H1 (cell line): ENCODE measurements around the gene RBM4B. TPM values are rescaled to one million over a fixed set of nuclear protein-coding genes. Genes with fewer than 3 reads are reported as not detected.

Experiments used
- CTCF ChIA-PET: fragments of 300-600 bp; sonication (Branson Sonifier 250); formaldehyde crosslinking; loops from one replicate; lab custom pipeline; 2021; ENCODE audit not compliant: partially characterized antibody; lab: Charles Lee
- POLR2A ChIA-PET: fragments of 300-600 bp; sonication (Branson Sonifier 250); formaldehyde crosslinking; loops from one replicate; lab custom pipeline; 2021; ENCODE audit warnings: inconsistent platforms; ENCODE audit not compliant: partially characterized antibody; lab: Charles Lee
- DNase-seq, 2 experiments: peaks; one replicate each; pipeline versions ENCODE4 v3.0.0 to v3.0.0-alpha.2; 2010 to 2022; ENCODE audit warnings: low spot score in 2 of 2, low read depth in 1 of 2, mixed read lengths in 1 of 2
- FAIRE-seq: peaks from 2 replicates; lab custom pipeline; 2011; peaks lifted over from hg19 to GRCh38; lab: Jason Lieb, UNC
- H2AFZ ChIP-seq: 2 replicates; pipeline ENCODE4 v1.8.1; 2012; ENCODE audit warnings: low read length, inconsistent platforms
- H2AK5ac ChIP-seq: 2 replicates; pipeline ENCODE4 v1.6.1; 2013; ENCODE audit warnings: low read depth, low read length
- H2BK120ac ChIP-seq: replicated peaks from 2 replicates; pipeline ENCODE3; 2013; ENCODE audit warnings: low read depth, low read length, inconsistent platforms
- H2BK12ac ChIP-seq: 2 replicates; pipeline ENCODE4 v1.6.1; 2013; ENCODE audit warnings: low read depth, low read length
- H2BK15ac ChIP-seq: 2 replicates; pipeline ENCODE4 v1.6.1; 2013; ENCODE audit warnings: low read length
- H2BK20ac ChIP-seq: 2 replicates; pipeline ENCODE4 v1.6.1; 2013; ENCODE audit warnings: low read length
- H2BK5ac ChIP-seq: 2 replicates; pipeline ENCODE4 v1.6.1; 2013; ENCODE audit warnings: low read depth, low read length
- H3K14ac ChIP-seq: 2 replicates; pipeline ENCODE4 v1.6.1; 2013; ENCODE audit warnings: inconsistent platforms; ENCODE audit not compliant: insufficient read length
- H3K18ac ChIP-seq: 2 replicates; pipeline ENCODE4 v1.6.1; 2013; ENCODE audit warnings: low read length; ENCODE audit errors: extremely low read depth
- H3K23ac ChIP-seq: 2 replicates; pipeline ENCODE4 v1.6.1; 2013; ENCODE audit warnings: inconsistent platforms; ENCODE audit not compliant: insufficient read length
- H3K23me2 ChIP-seq: 2 replicates; pipeline ENCODE4 v1.6.1; 2013; ENCODE audit warnings: low read depth, low read length
- H3K27ac ChIP-seq: 2 replicates; pipeline ENCODE4 v1.6.1; 2011; ENCODE audit warnings: low read depth, low read length, inconsistent platforms
- H3K27me3 ChIP-seq, 4 experiments: replicated peaks in 1 of 4; 1 replicate in 1 of 4; 2 replicates in 3 of 4; pipeline versions ENCODE4 v1.6.1 to v1.8.1; 2011 to 2013; ENCODE audit warnings: low read length in 3 of 4, mild to moderate bottlenecking in 3 of 4, inconsistent platforms in 2 of 4, mixed read lengths in 2 of 4, moderate library complexity in 1 of 4; ENCODE audit not compliant: control insufficient read depth in 3 of 4, insufficient read depth in 3 of 4; ENCODE audit errors: extremely low read depth in 1 of 4
- H3K36me3 ChIP-seq, 4 experiments: 2 replicates each; pipeline versions ENCODE4 v1.6.1 to v1.8.1; 2011 to 2013; ENCODE audit warnings: mild to moderate bottlenecking in 4 of 4, low read length in 3 of 4, moderate library complexity in 2 of 4, control low read depth in 1 of 4, inconsistent platforms in 1 of 4; ENCODE audit not compliant: insufficient read depth in 4 of 4, control insufficient read depth in 2 of 4
- H3K4ac ChIP-seq: replicated peaks from 2 replicates; pipeline ENCODE3; 2013; ENCODE audit warnings: low read length, low read depth, mixed read lengths, inconsistent platforms; ENCODE audit not compliant: insufficient read length
- H3K4me1 ChIP-seq, 4 experiments: replicated peaks in 1 of 4; 1 replicate in 1 of 4; 2 replicates in 3 of 4; pipeline versions ENCODE4 v1.6.1 to v1.8.1; 2011 to 2013; ENCODE audit warnings: low read length in 3 of 4, inconsistent platforms in 2 of 4, mixed read lengths in 1 of 4; ENCODE audit not compliant: insufficient read depth in 4 of 4, control insufficient read depth in 3 of 4
- H3K4me2 ChIP-seq, 2 experiments: 2 replicates each; pipeline versions ENCODE4 v1.6.1 to v1.8.1; 2011 to 2013; ENCODE audit warnings: low read depth in 2 of 2, low read length in 2 of 2, control low read depth in 1 of 2, inconsistent platforms in 1 of 2, mild to moderate bottlenecking in 1 of 2; ENCODE audit not compliant: insufficient read depth in 1 of 2
- H3K4me3 ChIP-seq, 4 experiments: fragments of 200-600, 300-600 bp in 1 of 4; sonication (generic), shearing (Covaris generic), sonication (Bioruptor Twin) in 1 of 4; 2 replicates each; pipeline versions ENCODE4 v1.5.1 to v1.8.1; 2011 to 2016; ENCODE audit warnings: low read length in 4 of 4, low read depth in 3 of 4, control low read depth in 2 of 4, inconsistent platforms in 2 of 4, mild to moderate bottlenecking in 2 of 4, mixed read lengths in 1 of 4, moderate library complexity in 1 of 4; ENCODE audit not compliant: insufficient read depth in 2 of 4; ENCODE audit errors: extremely low read depth in 1 of 4
- H3K56ac ChIP-seq: replicated peaks from 2 replicates; pipeline ENCODE3; 2013; ENCODE audit warnings: low read depth, mild to moderate bottlenecking, mixed read lengths, low read length, inconsistent platforms; ENCODE audit not compliant: insufficient read length
- H3K79me1 ChIP-seq: 2 replicates; pipeline ENCODE4 v1.6.1; 2013; ENCODE audit warnings: low read depth, low read length, control low read depth
- H3K79me2 ChIP-seq, 2 experiments: 2 replicates each; pipeline versions ENCODE4 v1.6.1 to v1.8.1; 2012 to 2013; ENCODE audit warnings: low read length in 2 of 2, mild to moderate bottlenecking in 2 of 2, inconsistent platforms in 1 of 2; ENCODE audit not compliant: insufficient read depth in 2 of 2, control insufficient read depth in 1 of 2
- H3K9ac ChIP-seq, 4 experiments: replicated peaks in 1 of 4; 1 replicate in 1 of 4; 2 replicates in 3 of 4; pipeline versions ENCODE4 v1.6.1 to v1.8.1; 2011 to 2013; ENCODE audit warnings: low read depth in 3 of 4, low read length in 3 of 4, control low read depth in 2 of 4, mild to moderate bottlenecking in 2 of 4, moderate library complexity in 2 of 4, inconsistent platforms in 1 of 4; ENCODE audit errors: extremely low read depth in 1 of 4
- H3K9me3 ChIP-seq, 2 experiments: 2 replicates each; pipeline versions ENCODE4 v1.6.1 to v1.8.1; 2012 to 2013; ENCODE audit warnings: mild to moderate bottlenecking in 2 of 2, moderate library complexity in 2 of 2, control low read depth in 1 of 2, inconsistent platforms in 1 of 2, low read depth in 1 of 2, low read length in 1 of 2, mixed read lengths in 1 of 2; ENCODE audit not compliant: insufficient read depth in 2 of 2
- H4K20me1 ChIP-seq, 2 experiments: replicated peaks in 1 of 2; 2 replicates each; pipeline versions ENCODE3 to v1.8.1; 2011 to 2013; ENCODE audit warnings: inconsistent platforms in 2 of 2, low read length in 2 of 2, mild to moderate bottlenecking in 1 of 2; ENCODE audit not compliant: insufficient read depth in 2 of 2, control insufficient read depth in 1 of 2
- H4K5ac ChIP-seq: 2 replicates; pipeline ENCODE4 v1.6.1; 2013; ENCODE audit warnings: low read length, low read depth, mixed read lengths, inconsistent platforms; ENCODE audit not compliant: insufficient read length
- H4K8ac ChIP-seq: 2 replicates; pipeline ENCODE4 v1.8.0; 2013; ENCODE audit warnings: mild to moderate bottlenecking, moderate library complexity, low read length, inconsistent platforms; ENCODE audit not compliant: insufficient read depth; ENCODE audit errors: extremely low read depth
- H4K91ac ChIP-seq: replicated peaks from 2 replicates; pipeline ENCODE3; 2013; ENCODE audit warnings: low read length, mixed read lengths, inconsistent platforms; ENCODE audit not compliant: insufficient read length
- CREB1 ChIP-seq: IDR thresholded peaks from 2 replicates; pipeline ENCODE4 v1.6.1; 2012; ENCODE audit warnings: inconsistent platforms
- POLR2A ChIP-seq, 2 experiments: IDR thresholded peaks; 1 replicate in 1 of 2; 2 replicates in 1 of 2; pipeline ENCODE4 v1.6.1; 2011; ENCODE audit warnings: low read depth in 2 of 2, low read length in 2 of 2, mild to moderate bottlenecking in 2 of 2; ENCODE audit errors: control extremely low read depth in 1 of 2
- RBBP5 ChIP-seq: IDR thresholded peaks from 2 replicates; pipeline ENCODE4 v1.7.1; 2012; ENCODE audit warnings: low read depth, mild to moderate bottlenecking, inconsistent platforms, low read length, moderate library complexity, borderline replicate concordance
- SP1 ChIP-seq: IDR thresholded peaks from 2 replicates; pipeline ENCODE4 v1.6.1; 2011; ENCODE audit warnings: low read depth, low read length
- TBP ChIP-seq: IDR thresholded peaks from 2 replicates; pipeline ENCODE4 v1.6.1; 2011; ENCODE audit warnings: low read depth, low read length, improper control_type of control experiment
- WGBS, 2 experiments: shearing (Covaris generic) in 1 of 2; methylation state at CpG; one replicate each; pipeline versions ENCODE4 v1.1.6 to v1.1.7; 2013 to 2015; ENCODE audit warnings: low lambda C conversion rate in 2 of 2, mixed read lengths in 2 of 2, inconsistent platforms in 1 of 2, low coverage in 1 of 2, missing lambda C conversion rate in 1 of 2; ENCODE audit not compliant: insufficient replicate concordance in 2 of 2, insufficient coverage in 1 of 2, insufficient read length in 1 of 2; ENCODE audit errors: extremely low coverage in 1 of 2, missing lambda C conversion rate in 1 of 2; 5-methylcytosine and 5-hydroxymethylcytosine counted together
- polyA plus RNA-seq, 7 experiments: library from polyadenylated mRNA; depleted of rRNA in 3 of 7; stranded (reverse) in 5 of 7; unstranded in 2 of 7; fragments of >200 nt in 5 of 7; fragments of 200-250 nt in 2 of 7; gene quantifications; 1 replicate in 5 of 7; 2 replicates in 1 of 7; 4 replicates in 1 of 7; pipeline versions ENCODE4 v1.2.1 to v1.2.3, GENCODE V29; 2011 to 2013; ENCODE audit warnings: missing spikeins in 2 of 7, mixed read lengths in 2 of 7
- total RNA-seq: library from RNA; stranded (reverse); fragmentation: NEBNext Ultra II Directional; extraction: Animal tissue kit (Norgen Biotek cat#: 25700); gene quantifications from 2 replicates; pipeline ENCODE4 v1.2.1, GENCODE V29; 2021

The RBM4B gene
- total and polyA plus RNA-seq, 2 of the 8 experiments (the other 6 are each of a cell fraction or from before 2014, with no cell fraction given), result 27.5 to 30.5 TPM

- Histone ChIP-seq H3K56ac (peak within 1 kb of the TSS; percentile 62), H2BK5ac (peak within 1 kb of the TSS; percentile 100), H3K14ac (no peak within 1 kb of the TSS), H3K79me1 (no peaks in the 10 kb centered on the region; the same call in none of the 2 replicates), H2BK20ac (no peak within 1 kb of the TSS), H3K18ac (peak within 1 kb of the TSS; percentile 100), H3K4me3 (peak within 1 kb of the TSS; percentile 81 to 99 (median 92)), H3K4me1 (peaks cover 0 to 15% (median 3%) of the 10 kb centered on the region in 4 experiments; a peak in 4 of 7 replicates), H3K27me3 (no peaks in the 10 kb centered on the region), H3K79me2 (peaks cover 40 to 50% of the 10 kb centered on the region in 2 experiments), H3K4ac (peak within 1 kb of the TSS; percentile 40), H3K4me2 (peak within 1 kb of the TSS; percentile 86 to 94), H4K8ac (peak within 1 kb of the TSS; percentile 98), H4K91ac (peak within 1 kb of the TSS; percentile 88), H3K36me3 (peaks cover 2 to 27% (median 9%) of the 10 kb centered on the region in 4 experiments; a peak in 5 of 8 replicates), H3K27ac (peak within 1 kb of the TSS; percentile 98), H2AK5ac (peak within 1 kb of the TSS; percentile 87; the same call in 1 of the 2 replicates), H3K23ac (no peak within 1 kb of the TSS), H3K9me3 (no peaks in the 10 kb centered on the region), H4K20me1 (peaks cover 30 to 35% of the 10 kb centered on the region in 2 experiments), H3K23me2 (peaks cover 11% of the 10 kb centered on the region), H2BK12ac (peak within 1 kb of the TSS; percentile 11; the same call in 1 of the 2 replicates), H2BK15ac (no peak within 1 kb of the TSS), H2AFZ (no peak within 1 kb of the TSS), H3K9ac (peak within 1 kb of the TSS; percentile 86 to 99 (median 94)), H2BK120ac (peak within 1 kb of the TSS; percentile 25), H4K5ac (peak within 1 kb of the TSS; percentile 82)
- ChIA-PET CTCF (interaction anchor here (1.0 to 1.3 kb wide), 2 partner anchors 37 to 109 kb away, joined by 3 to 6 read pairs; no protein-coding TSS in a partner anchor), POLR2A (interaction anchor here (0.6 to 66.2 kb wide), 26 partner anchors 4 to 341 kb away, joined by 3 to 2165 read pairs (median 6); partner anchors contain the start of genes ACTN3, BBS1, CCDC87 and CCS)
- 1% methylated on average over 84 of the region's 90 CpGs; no CpG with 5 or more reads in 1 of the 2 experiments for WGBS, 2 experiments
- DNase-seq (peak; percentile 96 to 99), FAIRE-seq (peak; percentile 39)
- TF ChIP-seq TBP (peak; percentile 93), CREB1 (peak; percentile 89), RBBP5 (peak; percentile 75; the same call in 1 of the 2 replicates), SP1 (peak; percentile 96), POLR2A (IDR thresholded peaks at IDR 0.05; ENCODE audit: control extremely low read depth in 1 of 2, low read depth in 2 of 2, low read length in 2 of 2) (peak; percentile 92 to 98)
Observed at GRCh38 chr11:66616379-66617154, 61.1 kb downstream of the RBM4B start, which contains the start of gene RBM14. TSS of gene RBM14 (plus strand) at chr11:66616630. CDS start at chr11:66616721, 91 bp downstream.
